ENCODE results near the gene SLX4IP. TPM values are rescaled to one million over a fixed set of nuclear protein-coding genes. Genes with fewer than 3 reads are reported as not detected.

The SLX4IP gene
- total and polyA plus RNA-seq, 2 donors (not counting 1 experiment from before 2014, with no cell fraction given), result 2.0 to 8.1 TPM

- Histone ChIP-seq H3K27me3 (replicated peaks in 1 of 4; ENCODE audit: control extremely low read depth in 1 of 4, control insufficient read depth in 3 of 4, insufficient read depth in 4 of 4, low read length in 3 of 4) (no peaks in the 10 kb centered on the region), H3K4me1 (ENCODE audit: control insufficient read depth in 2 of 2, insufficient read depth in 2 of 2, low read length in 2 of 2) (no peaks in the 10 kb centered on the region), H3K4me3 (ENCODE audit: control extremely low read depth in 1 of 5, extremely low read depth in 1 of 5, insufficient read depth in 1 of 5, low read depth in 2 of 5, low read length in 4 of 5) (no peak overlapping the region), H3K27ac (ENCODE audit: low read length in 2 of 2) (no peak overlapping the region), H3K9me3 (ENCODE audit: control extremely low read depth in 1 of 3, control insufficient read depth in 2 of 3, insufficient read depth in 1 of 3, low read length in 2 of 3) (no peaks in the 10 kb centered on the region), H3K9ac (ENCODE audit: low read length) (no peak overlapping the region), H3K4me2 (replicated peaks; ENCODE audit: low read depth, low read length, poor library complexity, severe bottlenecking) (no peak overlapping the region), H4K20me1 (ENCODE audit: control insufficient read depth, insufficient read depth, low read length, poor library complexity, severe bottlenecking) (peaks cover 9% of the 10 kb centered on the region), H3K79me2 (ENCODE audit: control insufficient read depth, insufficient read depth, low read length) (peaks cover 23% of the 10 kb centered on the region), H3K36me3 (replicated peaks in 1 of 2; ENCODE audit: control extremely low read depth in 1 of 2, control insufficient read depth in 1 of 2, extremely low read depth in 1 of 2, insufficient read depth in 2 of 2, low read length in 1 of 2) (no peaks in the 10 kb centered on the region), H2AFZ (ENCODE audit: insufficient read depth, low read depth, low read length, poor library complexity, severe bottlenecking) (no peak overlapping the region)
- ATAC-seq (ENCODE audit: low read depth), result no peak
- WGBS (ENCODE audit: insufficient coverage), result no CpG with 5 or more reads among the region's 1 CpG
- CTCF ChIA-PET, result no interaction called here
- H3K27ac Mint-ChIP-seq, result no peak overlapping the region
- H3K4me1 Mint-ChIP-seq, result peaks cover 17% of the 10 kb centered on the region
- peaks cover 3% of the 10 kb centered on the region for H3K9me3 Mint-ChIP-seq (ENCODE audit: insufficient read depth)
- intact Hi-C loops (cut with micrococcal nuclease), result no loop called here
- POLR2A ChIA-PET, result no interaction called here
- H3K27me3 Mint-ChIP-seq, result no peaks in the 10 kb centered on the region
- H3K4me3 Mint-ChIP-seq, result no peak overlapping the region
- TF ChIP-seq CTCF (IDR thresholded peaks at IDR 0.05) (no peak), EZH2 (IDR thresholded peaks at IDR 0.05; ENCODE audit: borderline replicate concordance, insufficient read depth, low read depth, low read length, poor library complexity, severe bottlenecking) (no peak)
- no peak for DNase-seq
Observed at GRCh38 chr20:10489853-10490252, 54.7 kb downstream of the SLX4IP start.

- H3K9me3 ChIP-seq (ENCODE audit: control extremely low read depth in 1 of 3, control insufficient read depth in 2 of 3, insufficient read depth in 1 of 3, low read length in 2 of 3), result no peaks in the 10 kb centered on the region
- no peak overlapping the region for H3K9ac ChIP-seq (ENCODE audit: low read length)
- no peak for ATAC-seq (ENCODE audit: low read depth)
- H3K27ac ChIP-seq (ENCODE audit: low read length in 2 of 2), result no peak overlapping the region
- no peak overlapping the region for H2AFZ ChIP-seq (ENCODE audit: insufficient read depth, low read depth, low read length, poor library complexity, severe bottlenecking)
- CTCF ChIA-PET, result no interaction called here
- peaks cover 9% of the 10 kb centered on the region for H4K20me1 ChIP-seq (ENCODE audit: control insufficient read depth, insufficient read depth, low read length, poor library complexity, severe bottlenecking)
- no peaks in the 10 kb centered on the region for H3K27me3 Mint-ChIP-seq
- H3K27me3 ChIP-seq (replicated peaks in 1 of 4; ENCODE audit: control extremely low read depth in 1 of 4, control insufficient read depth in 3 of 4, insufficient read depth in 4 of 4, low read length in 3 of 4), result no peaks in the 10 kb centered on the region
- no peaks in the 10 kb centered on the region for H3K4me1 ChIP-seq (ENCODE audit: control insufficient read depth in 2 of 2, insufficient read depth in 2 of 2, low read length in 2 of 2)
- no peaks in the 10 kb centered on the region for H3K36me3 ChIP-seq (replicated peaks in 1 of 2; ENCODE audit: control extremely low read depth in 1 of 2, control insufficient read depth in 1 of 2, extremely low read depth in 1 of 2, insufficient read depth in 2 of 2, low read length in 1 of 2)
- WGBS (ENCODE audit: insufficient coverage), result no CpG with 5 or more reads among the region's 2 CpGs
- POLR2A ChIA-PET, result no interaction called here
- no peak overlapping the region for H3K4me3 Mint-ChIP-seq
- H3K4me1 Mint-ChIP-seq, result peaks cover 19% of the 10 kb centered on the region
- no peak overlapping the region for H3K4me2 ChIP-seq (replicated peaks; ENCODE audit: low read depth, low read length, poor library complexity, severe bottlenecking)
- no peak for DNase-seq
- H3K27ac Mint-ChIP-seq, result no peak overlapping the region
- no peak overlapping the region for H3K4me3 ChIP-seq (ENCODE audit: control extremely low read depth in 1 of 5, extremely low read depth in 1 of 5, insufficient read depth in 1 of 5, low read depth in 2 of 5, low read length in 4 of 5)
- H3K79me2 ChIP-seq (ENCODE audit: control insufficient read depth, insufficient read depth, low read length), result peaks cover 19% of the 10 kb centered on the region
- TF ChIP-seq CTCF (IDR thresholded peaks at IDR 0.05) (no peak), EZH2 (IDR thresholded peaks at IDR 0.05; ENCODE audit: borderline replicate concordance, insufficient read depth, low read depth, low read length, poor library complexity, severe bottlenecking) (no peak)
- intact Hi-C loops (cut with micrococcal nuclease), result no loop called here
- H3K9me3 Mint-ChIP-seq (ENCODE audit: insufficient read depth), result peaks cover 3% of the 10 kb centered on the region
Observed at GRCh38 chr20:10490257-10490656, 55.2 kb downstream of the SLX4IP start.

All from B cell (primary cell).